Keratinocyte (primary cell): Measurements from ENCODE around the gene IGSF8. TPM values are rescaled to one million over a fixed set of nuclear protein-coding genes. Genes with fewer than 3 reads are reported as not detected.

Experiments
- DNase-seq: peaks from one replicate; pipeline ENCODE4 v3.0.0-alpha.2; 2011; ENCODE audit warnings: low read depth, missing footprints, low spot score
- FAIRE-seq: peaks from 2 replicates; lab custom pipeline; 2011; peaks lifted over from hg19 to GRCh38; lab: Jason Lieb, UNC
- H2AFZ ChIP-seq: 2 replicates; pipeline ENCODE4 v1.6.0; 2012; ENCODE audit warnings: low read length, control low read depth, inconsistent platforms; ENCODE audit not compliant: control insufficient read depth
- H3K27ac ChIP-seq: 2 replicates; pipeline ENCODE4 v1.5.1; 2011; ENCODE audit warnings: low read length; ENCODE audit not compliant: control insufficient read depth, insufficient read depth
- H3K27me3 ChIP-seq: 3 replicates; pipeline ENCODE4 v1.6.0; 2011; ENCODE audit warnings: low read length; ENCODE audit not compliant: control insufficient read depth, insufficient read depth; ENCODE audit errors: extremely low read depth
- H3K36me3 ChIP-seq, 2 experiments: 2 replicates in 1 of 2; 3 replicates in 1 of 2; pipeline ENCODE4 v1.5.1; 2011; ENCODE audit warnings: low read length in 2 of 2, mild to moderate bottlenecking in 1 of 2; ENCODE audit not compliant: control insufficient read depth in 2 of 2, insufficient read depth in 2 of 2; ENCODE audit errors: extremely low read depth in 1 of 2
- H3K4me1 ChIP-seq: 3 replicates; pipeline ENCODE4 v1.5.1; 2011; ENCODE audit warnings: low read length; ENCODE audit not compliant: control insufficient read depth, insufficient read depth; ENCODE audit errors: extremely low read depth
- H3K4me2 ChIP-seq: 3 replicates; pipeline ENCODE4 v1.6.0; 2011; ENCODE audit warnings: low read depth, low read length; ENCODE audit not compliant: control insufficient read depth, insufficient read depth; ENCODE audit errors: extremely low read depth
- H3K4me3 ChIP-seq, 3 experiments: fragments of 200-600 bp in 1 of 3; sonication (generic) in 1 of 3; 2 replicates in 2 of 3; 3 replicates in 1 of 3; pipeline ENCODE4 v1.5.1; 2011 to 2016; ENCODE audit warnings: low read length in 3 of 3, mild to moderate bottlenecking in 3 of 3, control low read depth in 2 of 3, inconsistent platforms in 1 of 3, low read depth in 1 of 3, mixed read lengths in 1 of 3, mixed run types in 1 of 3, moderate library complexity in 1 of 3; ENCODE audit not compliant: control insufficient read depth in 2 of 3, insufficient read depth in 2 of 3; ENCODE audit errors: extremely low read depth in 1 of 3
- H3K79me2 ChIP-seq: 2 replicates; pipeline ENCODE4 v1.6.0; 2012; ENCODE audit warnings: low read length; ENCODE audit not compliant: control insufficient read depth, insufficient read depth
- H3K9ac ChIP-seq: 3 replicates; pipeline ENCODE4 v1.6.0; 2011; ENCODE audit warnings: low read length; ENCODE audit not compliant: control insufficient read depth, insufficient read depth; ENCODE audit errors: extremely low read depth
- H3K9me1 ChIP-seq: 3 replicates; pipeline ENCODE4 v1.6.0; 2011; ENCODE audit warnings: low read length; ENCODE audit not compliant: control insufficient read depth, insufficient read depth; ENCODE audit errors: extremely low read depth
- H3K9me3 ChIP-seq: 2 replicates; pipeline ENCODE4 v1.5.1; 2012; ENCODE audit warnings: low read depth, low read length; ENCODE audit not compliant: control insufficient read depth
- H4K20me1 ChIP-seq: 3 replicates; pipeline ENCODE4 v1.6.0; 2011; ENCODE audit warnings: low read length; ENCODE audit not compliant: control insufficient read depth, insufficient read depth; ENCODE audit errors: extremely low read depth
- CTCF ChIP-seq, 3 experiments: IDR thresholded peaks in 1 of 3; conservative IDR thresholded peaks in 1 of 3; optimal IDR thresholded peaks in 1 of 3; 2 replicates in 2 of 3; 3 replicates in 1 of 3; pipeline versions ENCODE3 to v1.5.1; 2011; ENCODE audit warnings: low read length in 3 of 3, mild to moderate bottlenecking in 3 of 3, moderate library complexity in 2 of 3, control low read depth in 1 of 3, inconsistent platforms in 1 of 3; ENCODE audit not compliant: insufficient read depth in 2 of 3; ENCODE audit errors: extremely low read depth in 1 of 3
- EZH2 ChIP-seq: IDR thresholded peaks from one replicate; pipeline ENCODE4 v1.6.1; 2012; ENCODE audit warnings: inconsistent platforms, mild to moderate bottlenecking, low read length, moderate library complexity
- dilution Hi-C: fragments of 300-500 bp; cut with MboI; formaldehyde crosslinking; loops from one replicate; pipeline ENCODE4 v1.7.0; 2020; ENCODE audit warnings: low sequenced_read_pairs; ENCODE audit not compliant: extremely low pct_ligation_motif_present
- polyA plus RNA-seq, 5 experiments: library from polyadenylated mRNA; depleted of rRNA in 3 of 5; stranded (reverse) in 3 of 5; stranded (forward) in 1 of 5; unstranded in 1 of 5; fragments of >200 nt; gene quantifications; 1 replicate in 1 of 5; 2 replicates in 3 of 5; 3 replicates in 1 of 5; pipeline versions ENCODE4 v1.2.1 to v1.2.3, GENCODE V29; 2011 to 2012; ENCODE audit warnings: missing spikeins in 2 of 5, low read depth in 1 of 5, low replicate concordance in 1 of 5

Gene IGSF8
- polyA plus RNA-seq, 1 donor (not counting 4 experiments of a cell fraction or from before 2014, with no cell fraction given), result 16.5 TPM

DNA sequence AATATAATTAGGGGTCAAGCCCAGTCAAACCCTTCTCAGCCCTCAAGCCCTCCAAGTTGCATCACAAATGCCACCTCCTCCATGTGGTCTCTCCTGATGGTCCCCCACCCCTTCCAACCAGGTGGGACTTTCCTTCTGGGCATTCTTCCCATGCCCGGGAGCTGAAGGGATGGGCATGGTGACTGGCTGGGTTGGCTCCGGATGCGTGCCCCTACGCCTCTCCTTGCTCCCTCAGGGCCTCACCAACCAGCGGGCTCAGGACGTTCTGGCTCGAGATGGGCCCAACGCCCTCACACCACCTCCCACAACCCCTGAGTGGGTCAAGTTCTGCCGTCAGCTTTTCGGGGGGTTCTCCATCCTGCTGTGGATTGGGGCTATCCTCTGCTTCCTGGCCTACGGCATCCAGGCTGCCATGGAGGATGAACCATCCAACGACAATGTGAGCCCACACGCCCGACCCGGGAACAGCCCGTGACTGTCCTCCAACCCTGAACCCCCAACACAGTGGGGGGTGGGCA, 24.6 kb upstream of the IGSF8 start:
- Histone ChIP-seq H2AFZ (no peak overlapping the region), H3K9ac (no peak overlapping the region), H3K9me3 (no peaks in the 10 kb centered on the region), H3K9me1 (no peaks in the 10 kb centered on the region), H3K27me3 (no peaks in the 10 kb centered on the region), H3K79me2 (no peaks in the 10 kb centered on the region), H3K4me3 (no peak overlapping the region), H3K27ac (no peak overlapping the region), H4K20me1 (no peaks in the 10 kb centered on the region), H3K4me1 (peaks cover 20% of the 10 kb centered on the region), H3K36me3 (no peaks in the 10 kb centered on the region), H3K4me2 (no peak overlapping the region)
- DNase-seq (no peak), FAIRE-seq (no peak)
- TF ChIP-seq CTCF (optimal IDR thresholded peaks at IDR 0.05 in 1 of 3, IDR thresholded peaks at IDR 0.05 in 1 of 3, conservative IDR thresholded peaks at IDR 0.05 in 1 of 3; ENCODE audit: extremely low read depth in 1 of 3, insufficient read depth in 2 of 3, low read length in 3 of 3) (no peak), EZH2 (no peak)
- dilution Hi-C loops, result no loop called here

DNA sequence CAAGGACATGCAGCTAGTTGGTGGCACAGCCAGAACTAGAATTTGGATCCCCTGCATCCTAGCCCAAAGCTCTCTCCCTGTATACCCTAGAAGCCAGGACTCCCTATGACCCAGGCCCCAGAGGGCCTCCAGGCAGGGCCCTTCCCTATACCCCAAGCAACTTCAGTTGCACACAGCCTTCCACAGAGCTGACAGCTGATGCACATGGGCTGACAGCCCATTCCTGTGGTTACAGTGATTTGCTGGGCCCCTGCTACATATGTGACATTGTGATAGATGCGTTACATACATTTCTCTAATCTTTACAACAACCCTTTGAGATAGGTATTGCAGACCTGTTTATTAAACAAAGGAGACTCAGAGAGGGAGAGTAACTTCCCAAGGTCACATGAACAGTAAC, 23.0 kb upstream of the IGSF8 start:
- H3K9me3 ChIP-seq, result no peaks in the 10 kb centered on the region
- H2AFZ ChIP-seq, result no peak overlapping the region
- no peaks in the 10 kb centered on the region for H3K79me2 ChIP-seq
- peaks cover 33% of the 10 kb centered on the region for H3K4me1 ChIP-seq
- H3K4me3 ChIP-seq, result no peak overlapping the region
- DNase-seq (no peak), FAIRE-seq (no peak)
- H3K4me2 ChIP-seq, result no peak overlapping the region
- H3K27ac ChIP-seq, result no peak overlapping the region
- TF ChIP-seq CTCF (optimal IDR thresholded peaks at IDR 0.05 in 1 of 3, IDR thresholded peaks at IDR 0.05 in 1 of 3, conservative IDR thresholded peaks at IDR 0.05 in 1 of 3; ENCODE audit: extremely low read depth in 1 of 3, insufficient read depth in 2 of 3, low read length in 3 of 3), result no peak
- no peak for TF ChIP-seq EZH2
- dilution Hi-C loops, result no loop called here
- H3K27me3 ChIP-seq, result no peaks in the 10 kb centered on the region
- H3K9ac ChIP-seq, result no peak overlapping the region
- no peaks in the 10 kb centered on the region for H3K36me3 ChIP-seq
- no peaks in the 10 kb centered on the region for H4K20me1 ChIP-seq
- no peaks in the 10 kb centered on the region for H3K9me1 ChIP-seq
